Activated T-helper 1 cell treated with anti-CD3 and anti-CD28 coated beads, Interleukin-12 subunit alpha, Interleukin-12 subunit beta, Interleukin-2, Interleukin-4 antibody, amounts not matched to agents 30 ng/mL and 10 ng/mL and 1 ng/mL, durations not matched to agents 14 hours and 24 hours and 36 hours (primary cell): ENCODE measurements around the gene GJA5. TPM values are rescaled to one million over a fixed set of nuclear protein-coding genes. Genes with fewer than 3 reads are reported as not detected.

Experiments
- DNase-seq: peaks from one replicate; pipeline ENCODE4 v3.0.0; 2021; ENCODE audit warnings: low spot score
- H3K27ac Mint-ChIP-seq: one replicate; pipeline ENCODE4 v1.8.0; 2021; ENCODE audit warnings: mild to moderate bottlenecking, mixed read lengths
- H3K27me3 Mint-ChIP-seq: one replicate; pipeline ENCODE4 v1.8.0; 2022; ENCODE audit warnings: mild to moderate bottlenecking, moderate library complexity, mixed read lengths; ENCODE audit not compliant: insufficient read depth
- H3K36me3 Mint-ChIP-seq: one replicate; pipeline ENCODE4 v1.8.0; 2021; ENCODE audit warnings: low read depth, mixed read lengths
- H3K4me1 Mint-ChIP-seq: one replicate; pipeline ENCODE4 v1.8.0; 2021; ENCODE audit warnings: low read depth, mixed read lengths
- H3K4me3 Mint-ChIP-seq: one replicate; pipeline ENCODE4 v1.8.0; 2021; ENCODE audit warnings: mild to moderate bottlenecking, moderate library complexity, mixed read lengths
- H3K9me3 Mint-ChIP-seq: one replicate; pipeline ENCODE4 v1.8.0; 2021; ENCODE audit warnings: mixed read lengths
- intact Hi-C: fragments of 100-400 bp; cut with micrococcal nuclease; formaldehyde crosslinking; loops from one replicate; pipeline ENCODE4 v1.15.1; 2024
- total RNA-seq: library from RNA; stranded (reverse); gene quantifications from 2 replicates; pipeline ENCODE4 v1.2.3, GENCODE V29; 2022

The GJA5 gene
- total RNA-seq, 1 donor from 2014 or later = not detected

- H3K27ac Mint-ChIP-seq = no peak overlapping the region
- DNase-seq = no peak
- H3K4me1 Mint-ChIP-seq = no peaks in the 10 kb centered on the region
- H3K4me3 Mint-ChIP-seq = no peak overlapping the region
- H3K27me3 Mint-ChIP-seq = no peaks in the 10 kb centered on the region
- intact Hi-C loops = no loop called here
- no peaks in the 10 kb centered on the region for H3K9me3 Mint-ChIP-seq
- H3K36me3 Mint-ChIP-seq = no peaks in the 10 kb centered on the region
Observed at GRCh38 chr1:147754661-147755060, 5.7 kb downstream of the GJA5 start.

- H3K36me3 Mint-ChIP-seq = no peaks in the 10 kb centered on the region
- no peak overlapping the region for H3K27ac Mint-ChIP-seq
- no peaks in the 10 kb centered on the region for H3K9me3 Mint-ChIP-seq
- DNase-seq = no peak
- no peak overlapping the region for H3K4me3 Mint-ChIP-seq
- intact Hi-C loops = no loop called here
- H3K27me3 Mint-ChIP-seq = no peaks in the 10 kb centered on the region
- H3K4me1 Mint-ChIP-seq = no peaks in the 10 kb centered on the region
Observed at GRCh38 chr1:147753081-147753480, 7.3 kb downstream of the GJA5 start.

GRCh38 chr1:147752511-147752910 lies 7.9 kb downstream of the GJA5 start:
- Mint-ChIP-seq H3K27me3 (no peaks in the 10 kb centered on the region), H3K36me3 (no peaks in the 10 kb centered on the region)

GRCh38 chr1:147751346-147751745 lies 9.1 kb downstream of the GJA5 start:
- no peak for DNase-seq
- Mint-ChIP-seq H3K9me3 (no peaks in the 10 kb centered on the region), H3K27ac (no peak overlapping the region), H3K4me3 (no peak overlapping the region), H3K4me1 (no peaks in the 10 kb centered on the region), H3K36me3 (no peaks in the 10 kb centered on the region), H3K27me3 (peaks cover 7% of the 10 kb centered on the region)
- intact Hi-C loops = no loop called here

More at GRCh38 chr1:147752511-147752910, 7.9 kb downstream of the GJA5 start:
- intact Hi-C loops = no loop called here
- no peak for DNase-seq
- H3K27ac Mint-ChIP-seq = no peak overlapping the region
- H3K4me3 Mint-ChIP-seq = no peak overlapping the region
- H3K4me1 Mint-ChIP-seq = no peaks in the 10 kb centered on the region
- no peaks in the 10 kb centered on the region for H3K9me3 Mint-ChIP-seq

GRCh38 chr1:147750618-147751217 lies 9.7 kb downstream of the GJA5 start:
- intact Hi-C loops = no loop called here
- Mint-ChIP-seq H3K27ac (no peak overlapping the region), H3K27me3 (peaks cover 7% of the 10 kb centered on the region), H3K4me1 (no peaks in the 10 kb centered on the region), H3K36me3 (no peaks in the 10 kb centered on the region), H3K4me3 (no peak overlapping the region), H3K9me3 (no peaks in the 10 kb centered on the region)
- no peak for DNase-seq

- H3K27me3 Mint-ChIP-seq = peaks cover 7% of the 10 kb centered on the region
- no peak overlapping the region for H3K4me3 Mint-ChIP-seq
- no peaks in the 10 kb centered on the region for H3K36me3 Mint-ChIP-seq
- intact Hi-C loops = no loop called here
- no peak for DNase-seq
- no peak overlapping the region for H3K27ac Mint-ChIP-seq
- no peaks in the 10 kb centered on the region for H3K9me3 Mint-ChIP-seq
- no peaks in the 10 kb centered on the region for H3K4me1 Mint-ChIP-seq
Observed at GRCh38 chr1:147749792-147750191, 10.6 kb downstream of the GJA5 start.

- Mint-ChIP-seq H3K9me3 (no peaks in the 10 kb centered on the region), H3K36me3 (no peaks in the 10 kb centered on the region), H3K4me1 (no peaks in the 10 kb centered on the region), H3K27me3 (peaks cover 7% of the 10 kb centered on the region), H3K4me3 (no peak overlapping the region), H3K27ac (no peak overlapping the region)
- DNase-seq = no peak
- intact Hi-C loops = no loop called here
Observed at GRCh38 chr1:147748676-147749350, 11.6 kb downstream of the GJA5 start.

- Mint-ChIP-seq H3K4me1 (no peaks in the 10 kb centered on the region), H3K27me3 (peaks cover 7% of the 10 kb centered on the region), H3K36me3 (no peaks in the 10 kb centered on the region), H3K4me3 (no peak overlapping the region), H3K27ac (no peak overlapping the region), H3K9me3 (no peaks in the 10 kb centered on the region)
- DNase-seq = no peak
- intact Hi-C loops = no loop called here
Observed at GRCh38 chr1:147747966-147748365, 12.4 kb downstream of the GJA5 start.

- intact Hi-C loops = no loop called here
- Mint-ChIP-seq H3K36me3 (no peaks in the 10 kb centered on the region), H3K4me1 (no peaks in the 10 kb centered on the region), H3K4me3 (no peak overlapping the region), H3K27me3 (peaks cover 14% of the 10 kb centered on the region), H3K9me3 (no peaks in the 10 kb centered on the region), H3K27ac (no peak overlapping the region)
- DNase-seq = no peak
Observed at GRCh38 chr1:147745271-147745670, 15.1 kb downstream of the GJA5 start.

GRCh38 chr1:147741065-147741464 lies 19.3 kb downstream of the GJA5 start:
- H3K9me3 Mint-ChIP-seq = no peaks in the 10 kb centered on the region
- intact Hi-C loops = no loop called here
- H3K4me1 Mint-ChIP-seq = no peaks in the 10 kb centered on the region
- no peak for DNase-seq
- H3K36me3 Mint-ChIP-seq = no peaks in the 10 kb centered on the region
- no peak overlapping the region for H3K27ac Mint-ChIP-seq
- H3K4me3 Mint-ChIP-seq = no peak overlapping the region
- H3K27me3 Mint-ChIP-seq = peaks cover 8% of the 10 kb centered on the region

GRCh38 chr1:147740391-147740790 lies 20.0 kb downstream of the GJA5 start:
- peaks cover 2% of the 10 kb centered on the region for H3K4me1 Mint-ChIP-seq
- H3K4me3 Mint-ChIP-seq = no peak overlapping the region
- H3K36me3 Mint-ChIP-seq = no peaks in the 10 kb centered on the region
- H3K27ac Mint-ChIP-seq = no peak overlapping the region
- peaks cover 8% of the 10 kb centered on the region for H3K27me3 Mint-ChIP-seq
- intact Hi-C loops = no loop called here
- DNase-seq = no peak
- H3K9me3 Mint-ChIP-seq = no peaks in the 10 kb centered on the region

GRCh38 chr1:147738739-147739476 lies 21.5 kb downstream of the GJA5 start:
- Mint-ChIP-seq H3K4me3 (no peak overlapping the region), H3K36me3 (no peaks in the 10 kb centered on the region), H3K4me1 (peaks cover 12% of the 10 kb centered on the region), H3K9me3 (no peaks in the 10 kb centered on the region), H3K27ac (no peak overlapping the region), H3K27me3 (peaks cover 8% of the 10 kb centered on the region)
- intact Hi-C loops = no loop called here
- DNase-seq = no peak

- Mint-ChIP-seq H3K36me3 (no peaks in the 10 kb centered on the region), H3K9me3 (no peaks in the 10 kb centered on the region), H3K4me1 (peaks cover 12% of the 10 kb centered on the region), H3K27ac (no peak overlapping the region), H3K27me3 (peaks cover 8% of the 10 kb centered on the region), H3K4me3 (no peak overlapping the region)
- intact Hi-C loops = no loop called here
- no peak for DNase-seq
Observed at GRCh38 chr1:147738129-147738528, 22.3 kb downstream of the GJA5 start.
